GM12892 (cell line): ENCODE measurements around the gene COMTD1.

Experiments used
- POLR2A ChIP-seq: IDR thresholded peaks from 2 replicates; pipeline ENCODE4 v1.6.1; 2011; ENCODE audit warnings: low read depth, low read length, control low read depth
- POLR2AphosphoS5 ChIP-seq: IDR thresholded peaks from 2 replicates; pipeline ENCODE4 v1.6.1; 2011; ENCODE audit warnings: low read depth, low read length, control low read depth
- TAF1 ChIP-seq: IDR thresholded peaks from 2 replicates; pipeline ENCODE4 v1.6.1; 2011; ENCODE audit warnings: low read depth, mild to moderate bottlenecking, control low read depth, low read length, borderline replicate concordance

DNA sequence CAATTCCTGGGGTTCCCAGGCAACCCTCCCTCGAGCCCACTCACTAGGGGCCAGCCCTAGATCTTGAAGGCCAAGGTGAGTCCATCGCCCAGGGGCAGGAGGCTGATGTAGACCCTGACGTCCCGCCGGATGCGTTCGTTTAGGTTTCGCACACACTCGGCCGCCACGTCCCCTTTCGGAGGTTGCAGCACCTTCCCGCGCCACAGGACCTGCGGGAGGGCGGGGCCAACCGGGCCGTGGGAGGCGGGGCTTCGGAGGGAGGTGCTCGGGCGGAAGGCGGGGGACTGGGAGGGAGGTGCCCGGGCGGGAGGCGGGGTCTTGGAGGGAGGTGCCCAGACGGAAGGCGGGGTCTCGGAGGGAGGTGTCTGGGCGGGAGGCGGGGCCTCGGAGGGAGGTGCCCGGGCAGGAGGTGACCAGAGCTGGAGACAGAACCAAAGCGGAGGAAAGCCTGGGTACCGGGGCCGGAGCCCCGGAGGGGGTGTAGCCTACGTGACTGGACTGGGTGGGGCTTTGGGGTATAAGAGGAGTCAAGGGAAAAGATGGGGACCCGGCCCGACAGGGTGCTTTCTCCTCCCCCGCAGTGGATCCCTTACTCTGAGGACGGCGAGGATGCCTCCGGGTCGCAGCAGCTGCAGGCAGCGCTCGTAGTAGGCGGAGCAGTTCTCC, 1.6 kb downstream of the COMTD1 start:
- TF ChIP-seq POLR2A (no peak), POLR2AphosphoS5 (no peak), TAF1 (0 out of 2 replicates have a peak, but pooled peaks have one; percentile 13)
